AG04450 (cell line): Measurements from ENCODE around the gene PIGV. TPM values are rescaled to one million over a fixed set of nuclear protein-coding genes. Genes with fewer than 3 reads are reported as not detected.
"Not testable (repeated sequence)": the region's sequence is repeated elsewhere in the genome, so short reads cannot be mapped to it uniquely, and the experiment has no call there.

Experiments used
- CTCF ChIA-PET: fragments of 300-600, 350-600 bp; formaldehyde crosslinking; extraction: SDS; loops from one replicate; lab custom pipeline; 2022; ENCODE audit warnings: antibody characterized with exemption, inconsistent platforms; lab: Charles Lee
- POLR2A ChIA-PET: fragments of 350-600 bp; formaldehyde crosslinking; extraction: SDS; loops from one replicate; lab custom pipeline; 2021; ENCODE audit warnings: antibody characterized with exemption, inconsistent platforms; lab: Yijun Ruan, JAX
- DNase-seq: peaks from one replicate; pipeline ENCODE4 v3.0.0-alpha.2; 2011; ENCODE audit warnings: low read depth, low spot score
- H3K27ac ChIP-seq: one replicate; pipeline ENCODE4 v1.5.1; 2012; ENCODE audit warnings: low read depth, low read length, control low read depth
- H3K27me3 ChIP-seq: one replicate; pipeline ENCODE4 v1.6.0; 2012; ENCODE audit warnings: low read length; ENCODE audit not compliant: control insufficient read depth, insufficient read depth
- H3K4me3 ChIP-seq: 2 replicates; pipeline ENCODE4 v1.5.1; 2011; ENCODE audit warnings: mild to moderate bottlenecking, low read depth, low read length, control low read depth
- H3K9me3 ChIP-seq: 2 replicates; pipeline ENCODE4 v1.5.1; 2012; ENCODE audit warnings: low read length; ENCODE audit not compliant: control insufficient read depth, insufficient read depth
- polyA plus RNA-seq: library from polyadenylated mRNA; depleted of rRNA; stranded (reverse); fragments of >200 nt; gene quantifications from 2 replicates; pipeline ENCODE4 v1.2.3, GENCODE V29; 2011; rRNA removed
- small RNA-seq: library from RNA; depleted of rRNA; stranded (forward); fragments of <200 nt; gene quantifications from one replicate; pipeline ENCODE3, GENCODE V24; 2012; ENCODE audit warnings: low read depth; ENCODE audit not compliant: insufficient read length
- TF ChIP-seq, protein P1 (sequence below): IDR thresholded peaks from 2 replicates; pipeline ENCODE4 v1.5.1; 2011; ENCODE audit warnings: low read depth, low read length, control low read depth, inconsistent platforms

The PIGV gene
- polyA plus RNA-seq, 1 experiment: 17.8 TPM

DNA sequence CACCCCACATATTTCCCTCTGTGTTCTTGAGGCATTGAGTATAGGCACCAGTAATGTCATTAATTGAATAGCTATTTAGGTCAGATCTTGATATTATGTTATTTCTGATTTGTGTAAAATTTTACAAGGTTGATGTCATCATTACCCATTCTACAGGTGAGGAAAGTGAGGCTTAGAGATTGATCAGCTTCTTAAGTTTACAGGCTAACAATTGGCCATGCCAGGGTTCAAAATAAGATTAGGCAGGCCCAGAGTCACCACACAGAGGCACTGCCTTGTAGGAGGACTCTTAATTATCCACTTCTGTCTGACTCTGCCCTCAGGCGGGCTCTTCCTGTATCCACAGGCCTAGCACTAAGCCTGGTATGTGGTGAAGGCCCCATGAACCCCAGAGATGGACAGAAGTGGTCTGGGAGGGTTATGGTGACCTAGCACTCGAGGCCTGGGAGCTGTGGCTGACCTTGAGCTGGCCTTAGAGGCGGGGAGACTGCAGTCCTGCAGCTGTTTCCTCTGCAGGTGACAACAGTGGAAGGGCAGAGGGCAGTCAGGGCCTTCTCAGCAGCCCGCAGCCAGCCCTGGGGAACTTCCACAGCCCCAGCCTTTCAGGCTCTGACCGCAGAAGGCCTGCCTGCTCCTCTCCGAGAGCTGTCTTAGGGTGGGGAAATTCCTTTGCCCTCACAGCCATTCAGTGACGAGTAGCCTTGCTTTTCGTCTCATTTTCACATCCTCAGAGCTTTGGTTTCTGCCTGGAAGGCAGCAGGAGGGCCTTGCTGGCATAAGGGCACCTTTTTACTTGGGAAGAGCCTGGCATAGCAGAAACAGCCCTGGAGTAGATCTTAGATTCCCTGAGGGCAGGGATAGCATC, 51.0 kb downstream of the PIGV start:
- no peak overlapping the region for H3K4me3 ChIP-seq
- DNase-seq: no peak
- no peak overlapping the region for H3K27ac ChIP-seq
- POLR2A ChIA-PET: no interaction called here
- H3K27me3 ChIP-seq: no peaks in the 10 kb centered on the region
- TF ChIP-seq, protein P1, sequence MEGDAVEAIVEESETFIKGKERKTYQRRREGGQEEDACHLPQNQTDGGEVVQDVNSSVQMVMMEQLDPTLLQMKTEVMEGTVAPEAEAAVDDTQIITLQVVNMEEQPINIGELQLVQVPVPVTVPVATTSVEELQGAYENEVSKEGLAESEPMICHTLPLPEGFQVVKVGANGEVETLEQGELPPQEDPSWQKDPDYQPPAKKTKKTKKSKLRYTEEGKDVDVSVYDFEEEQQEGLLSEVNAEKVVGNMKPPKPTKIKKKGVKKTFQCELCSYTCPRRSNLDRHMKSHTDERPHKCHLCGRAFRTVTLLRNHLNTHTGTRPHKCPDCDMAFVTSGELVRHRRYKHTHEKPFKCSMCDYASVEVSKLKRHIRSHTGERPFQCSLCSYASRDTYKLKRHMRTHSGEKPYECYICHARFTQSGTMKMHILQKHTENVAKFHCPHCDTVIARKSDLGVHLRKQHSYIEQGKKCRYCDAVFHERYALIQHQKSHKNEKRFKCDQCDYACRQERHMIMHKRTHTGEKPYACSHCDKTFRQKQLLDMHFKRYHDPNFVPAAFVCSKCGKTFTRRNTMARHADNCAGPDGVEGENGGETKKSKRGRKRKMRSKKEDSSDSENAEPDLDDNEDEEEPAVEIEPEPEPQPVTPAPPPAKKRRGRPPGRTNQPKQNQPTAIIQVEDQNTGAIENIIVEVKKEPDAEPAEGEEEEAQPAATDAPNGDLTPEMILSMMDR: no peak
- no peaks in the 10 kb centered on the region for H3K9me3 ChIP-seq
- CTCF ChIA-PET: interaction anchor here (1.5 kb wide), 1 partner anchor 237 kb away, joined by 3 read pairs; no protein-coding TSS in a partner anchor

DNA sequence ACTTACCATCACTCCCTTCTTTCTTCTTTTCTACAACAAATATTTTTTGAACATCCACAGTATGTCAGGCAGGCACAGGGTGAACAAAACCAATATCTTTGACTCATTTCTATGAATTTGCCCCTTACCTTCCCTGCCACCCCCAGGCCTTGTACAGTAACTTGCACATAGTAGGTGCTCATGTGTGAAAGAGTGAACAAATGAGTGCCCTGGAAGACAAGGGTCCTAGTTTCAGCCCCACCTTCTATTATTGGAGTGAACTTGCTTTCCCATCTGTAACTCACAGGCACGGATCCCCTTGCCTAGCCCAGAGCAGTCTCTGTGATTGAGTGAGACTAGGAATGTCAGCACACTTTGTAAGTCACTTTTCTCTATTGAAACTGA, 51.6 kb downstream of the PIGV start:
- ChIA-PET CTCF (no interaction called here), POLR2A (no interaction called here)
- H3K27ac ChIP-seq: no peak overlapping the region
- no peak for DNase-seq
- no peaks in the 10 kb centered on the region for H3K27me3 ChIP-seq
- H3K4me3 ChIP-seq: no peak overlapping the region
- no peaks in the 10 kb centered on the region for H3K9me3 ChIP-seq
- TF ChIP-seq, protein P1: no peak

DNA sequence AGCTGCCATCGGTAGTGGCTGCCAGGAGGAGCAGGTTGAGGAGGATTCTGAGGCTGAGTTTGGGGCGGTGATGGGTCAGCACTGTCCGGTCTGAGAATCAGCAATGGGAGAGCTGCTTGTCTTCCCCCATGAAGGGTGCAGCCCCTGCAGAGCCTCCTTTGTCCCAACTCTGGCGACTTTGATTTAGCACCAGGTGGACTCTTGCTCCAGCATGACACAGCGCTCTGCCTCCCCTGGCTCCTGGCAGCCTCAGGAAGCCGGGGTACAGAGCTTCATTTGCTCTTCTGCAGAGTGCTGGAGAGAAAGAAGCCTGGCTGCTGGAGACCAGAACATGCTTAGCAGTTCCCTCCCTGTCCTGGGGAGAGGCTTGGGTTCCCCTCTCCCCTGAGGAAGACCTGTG, 52.0 kb downstream of the PIGV start:
- ChIA-PET POLR2A (no interaction called here), CTCF (no interaction called here)
- Histone ChIP-seq H3K27me3 (no peaks in the 10 kb centered on the region), H3K27ac (no peak overlapping the region), H3K9me3 (no peaks in the 10 kb centered on the region), H3K4me3 (no peak overlapping the region)
- no peak for DNase-seq
- TF ChIP-seq, protein P1: no peak

DNA sequence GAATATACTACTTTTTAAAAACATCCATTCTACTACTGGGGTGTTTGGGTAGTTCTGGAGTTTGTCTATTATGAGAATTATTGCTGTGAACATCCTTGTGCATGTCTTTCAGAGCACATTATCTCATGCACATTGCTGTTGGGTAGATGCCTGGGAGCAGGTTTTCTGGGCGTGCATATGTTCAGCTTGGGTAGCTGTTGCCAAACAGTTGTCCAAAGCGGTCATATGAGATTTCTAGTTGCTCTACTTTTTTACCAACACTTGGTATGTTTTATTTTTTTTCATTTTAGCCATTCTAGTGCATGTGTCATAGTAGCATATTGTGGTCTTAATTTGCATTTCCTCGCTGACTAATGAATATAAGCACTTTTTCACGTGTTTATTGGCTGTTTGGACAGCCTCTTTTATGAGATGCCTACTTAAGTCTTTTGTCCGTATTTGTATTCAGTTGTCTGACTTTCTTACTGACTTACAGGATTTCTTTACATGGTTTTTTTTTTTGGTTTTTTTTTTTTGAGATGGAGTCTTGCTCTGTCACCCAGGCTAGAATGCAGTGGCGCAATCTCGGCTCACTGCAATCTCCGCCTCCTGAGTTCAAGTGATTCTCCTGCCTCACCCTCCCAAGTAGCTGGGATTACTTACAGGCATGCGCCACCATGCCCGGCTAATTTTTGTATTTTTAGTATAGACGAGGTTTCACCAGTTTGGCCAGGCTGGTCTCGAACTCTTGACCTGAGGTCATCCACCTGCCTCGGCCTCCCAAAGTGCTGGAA, 56.9 kb downstream of the PIGV start:
- CTCF ChIA-PET: no interaction called here
- DNase-seq: no peak
- POLR2A ChIA-PET: no interaction called here
- H3K9me3 ChIP-seq: no peaks in the 10 kb centered on the region
- H3K27ac ChIP-seq: no peak overlapping the region
- no peaks in the 10 kb centered on the region for H3K27me3 ChIP-seq
- TF ChIP-seq, protein P1: no peak
- H3K4me3 ChIP-seq: no peak overlapping the region

DNA sequence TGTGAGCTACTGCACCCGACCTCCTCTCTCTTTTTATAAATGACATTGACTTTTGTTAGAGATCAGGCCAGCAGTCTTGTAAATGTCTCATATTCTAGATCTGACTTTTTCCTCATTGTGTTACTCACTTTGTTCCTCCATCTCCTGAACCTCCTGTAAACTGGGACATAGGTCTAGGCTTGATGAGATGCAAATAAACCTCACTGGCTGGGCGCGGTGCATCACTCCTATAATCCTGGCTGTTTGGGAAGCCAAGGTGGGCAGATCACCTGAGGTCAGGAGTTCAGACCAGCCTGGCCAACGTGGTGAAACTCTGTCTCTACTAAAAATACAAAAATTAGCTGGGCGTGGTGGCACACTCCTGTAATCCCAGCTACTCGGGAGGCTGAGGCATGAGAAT, 60.1 kb downstream of the PIGV start:
- not testable (repeated sequence) for H3K9me3 ChIP-seq, DNase-seq, H3K4me3 ChIP-seq, H3K27ac ChIP-seq, H3K27me3 ChIP-seq
- ChIA-PET POLR2A (interaction anchor here (0.6 to 2.3 kb wide), 2 partner anchors 9 to 17 kb away, joined by 5 to 28 read pairs; no protein-coding TSS in a partner anchor), CTCF (interaction anchor here (0.5 to 0.6 kb wide), 2 partner anchors 42 to 154 kb away, joined by 3 to 5 read pairs; no protein-coding TSS in a partner anchor)

Small RNAs within 50 kb of the gene (small RNA-seq; reads per million reads assigned to genes)
- gene RN7SL165P: not detected

Other genes starting within 250 kb of the PIGV start
- gene ARID1A, start 91.9 kb upstream of the PIGV start, polyA plus RNA-seq: 16.4 and 23.8 TPM in 2 replicates
- 20.4 and 29.2 TPM in 2 replicates for gene ZDHHC18, start 38.7 kb downstream of the PIGV start, polyA plus RNA-seq
- 0.09 and 0.10 TPM in 2 replicates for gene SFN, start 75.2 kb downstream of the PIGV start, polyA plus RNA-seq
- gene GPN2, start 102.3 kb downstream of the PIGV start, polyA plus RNA-seq: 28.7 and 40.3 TPM in 2 replicates
- 6.2 and 6.5 TPM in 2 replicates for gene GPATCH3, start 112.5 kb downstream of the PIGV start, polyA plus RNA-seq
- gene NR0B2, start 126.0 kb downstream of the PIGV start, polyA plus RNA-seq: not detected in 2 replicates
- gene NUDC, start 133.8 kb downstream of the PIGV start, polyA plus RNA-seq: 54.0 and 54.1 TPM in 2 replicates
- gene KDF1, start 172.5 kb downstream of the PIGV start, polyA plus RNA-seq: 0.06 TPM in 1 of 2 replicates, not detected in the other
- 47.1 and 50.7 TPM in 2 replicates for gene TRNP1, start 205.7 kb downstream of the PIGV start, polyA plus RNA-seq
- 1.5 and 2.1 TPM in 2 replicates for gene TENT5B, start 224.9 kb downstream of the PIGV start, polyA plus RNA-seq